A549 (cell line): ENCODE data around the gene LMF1. TPM values are rescaled to one million over a fixed set of nuclear protein-coding genes. Genes with fewer than 3 reads are reported as not detected.

Source experiments
- ATAC-seq, 2 experiments: fragments of 200-7000 bp in 1 of 2; fragments of >200 bp in 1 of 2; cut with Nextera tagmentation in 1 of 2; cut with Tn5 transposase in 1 of 2; 3 replicates each; pipeline versions ENCODE4 v1.8.0 to v1.9.1; 2018 to 2020; ENCODE audit warnings: mild to moderate bottlenecking in 1 of 2, moderate library complexity in 1 of 2
- CTCF ChIA-PET: fragments of 300-600 bp; sonication (Branson Sonifier 250); formaldehyde crosslinking; extraction: SDS; loops from one replicate; lab custom pipeline; 2021; ENCODE audit warnings: antibody characterized with exemption, inconsistent platforms; lab: Yijun Ruan, JAX
- POLR2A ChIA-PET: fragments of 350-600 bp; formaldehyde crosslinking; extraction: SDS; loops from one replicate; lab custom pipeline; 2021; ENCODE audit warnings: antibody characterized with exemption, inconsistent platforms; lab: Yijun Ruan, JAX
- DNase-seq, 2 experiments: peaks; one replicate each; pipeline versions ENCODE4 v3.0.0 to v3.0.0-alpha.2; 2011 to 2016; ENCODE audit warnings: low read depth in 1 of 2, low spot score in 1 of 2
- FAIRE-seq: peaks from 2 replicates; lab custom pipeline; 2011; peaks lifted over from hg19 to GRCh38; lab: Jason Lieb, UNC
- H3K27ac ChIP-seq, 2 experiments: fragments of >200 bp; sonication (Bioruptor Twin); formaldehyde crosslinking; 3 replicates each; pipeline ENCODE4 v1.5.1; 2016 to 2017
- H3K4me1 ChIP-seq: fragments of >200 bp; sonication (Bioruptor Twin); formaldehyde crosslinking; 3 replicates; pipeline ENCODE4 v1.6.1; 2016
- H3K4me2 ChIP-seq: fragments of >200 bp; sonication (Bioruptor Twin); formaldehyde crosslinking; 3 replicates; pipeline ENCODE4 v1.6.1; 2016
- H3K4me3 ChIP-seq: fragments of >200 bp; sonication (Bioruptor Twin); formaldehyde crosslinking; 3 replicates; pipeline ENCODE4 v1.5.1; 2016
- H3K9me3 ChIP-seq: fragments of >200 bp; sonication (Bioruptor Twin); formaldehyde crosslinking; 3 replicates; pipeline ENCODE4 v1.6.1; 2016
- BHLHE40 ChIP-seq: IDR thresholded peaks from 2 replicates; pipeline ENCODE4 v1.6.1; 2012; ENCODE audit warnings: low read depth, low read length, inconsistent platforms
- CBX2 ChIP-seq: fragments of 200-600 bp; sonication (generic); IDR thresholded peaks from 2 replicates; pipeline ENCODE4 v1.6.1; 2016; ENCODE audit warnings: low read depth, mild to moderate bottlenecking, borderline replicate concordance
- CBX8 ChIP-seq: fragments of 200-600 bp; sonication (generic); IDR thresholded peaks from 2 replicates; pipeline ENCODE4 v1.6.1; 2016
- CHD2 ChIP-seq: fragments of 150-350 bp; IDR thresholded peaks from 2 replicates; pipeline ENCODE4 v1.6.1; 2014; ENCODE audit warnings: low read length; ENCODE audit not compliant: partially characterized antibody
- CTCF ChIP-seq: fragments of >200 bp; sonication (Bioruptor Twin); formaldehyde crosslinking; IDR thresholded peaks from 3 replicates; pipeline ENCODE4 v1.5.1; 2016
- EHF ChIP-seq: fragments of 250-450 bp; sonication (Bioruptor Pico); IDR thresholded peaks from 2 replicates; pipeline ENCODE4 v1.5.0; 2020; ENCODE audit warnings: mild to moderate bottlenecking
- ELK1 ChIP-seq: fragments of 150-350 bp; IDR thresholded peaks from 2 replicates; pipeline ENCODE4 v1.6.1; 2014; ENCODE audit warnings: low read depth, mild to moderate bottlenecking, low read length
- EP300 ChIP-seq, 2 experiments: fragments of >200 bp; sonication (Bioruptor Twin); formaldehyde crosslinking; IDR thresholded peaks; 2 replicates in 1 of 2; 3 replicates in 1 of 2; pipeline ENCODE4 v1.6.1; 2016 to 2017
- ESRRA ChIP-seq: fragments of 150-350 bp; IDR thresholded peaks from 2 replicates; pipeline ENCODE4 v1.6.1; 2014; ENCODE audit warnings: mild to moderate bottlenecking, low read length, borderline replicate concordance
- HES2 ChIP-seq: fragments of >200 bp; sonication (Bioruptor Twin); formaldehyde crosslinking; IDR thresholded peaks from 2 replicates; pipeline ENCODE4 v1.6.1; 2016
- HEYL ChIP-seq: fragments of 250-450 bp; sonication (Bioruptor Pico); IDR thresholded peaks from 2 replicates; pipeline ENCODE4 v1.8.0; 2021; ENCODE audit warnings: mild to moderate bottlenecking, moderate library complexity
- HMGXB4 ChIP-seq: fragments of 250-450 bp; sonication (Bioruptor Pico); IDR thresholded peaks from 2 replicates; pipeline ENCODE4 v1.5.0; 2021; ENCODE audit warnings: mild to moderate bottlenecking, moderate library complexity, borderline replicate concordance
- HOXA7 ChIP-seq: fragments of 250-450 bp; sonication (Bioruptor Pico); IDR thresholded peaks from 2 replicates; pipeline ENCODE4 v1.5.0; 2020; ENCODE audit warnings: mild to moderate bottlenecking, moderate library complexity
- JUNB ChIP-seq: fragments of >200 bp; sonication (Bioruptor Twin); formaldehyde crosslinking; IDR thresholded peaks from 2 replicates; pipeline ENCODE4 v1.6.1; 2016
- KDM1A ChIP-seq: fragments of 200-600 bp; sonication (generic); IDR thresholded peaks from 2 replicates; pipeline ENCODE4 v1.6.1; 2016; ENCODE audit warnings: low read depth, mild to moderate bottlenecking
- MAFK ChIP-seq: fragments of 450-650 bp; IDR thresholded peaks from 2 replicates; pipeline ENCODE4 v1.6.1; 2014; ENCODE audit not compliant: partially characterized antibody
- MYC ChIP-seq: IDR thresholded peaks from 2 replicates; pipeline ENCODE4 v1.6.1; 2012; ENCODE audit warnings: mild to moderate bottlenecking, inconsistent platforms, low read length, improper control_type of control experiment, borderline replicate concordance
- NR3C1 ChIP-seq: fragments of >200 bp; sonication (Bioruptor Twin); formaldehyde crosslinking; IDR thresholded peaks from 3 replicates; pipeline ENCODE4 v1.6.1; 2017
- PHF8 ChIP-seq: fragments of 200-600 bp; sonication (generic); IDR thresholded peaks from 2 replicates; pipeline ENCODE4 v1.6.1; 2016; ENCODE audit warnings: low read depth, mild to moderate bottlenecking, antibody characterized with exemption, moderate library complexity, borderline replicate concordance
- POLR2A ChIP-seq: IDR thresholded peaks from 2 replicates; pipeline ENCODE4 v1.6.1; 2012; ENCODE audit warnings: mild to moderate bottlenecking, low read length
- POLR2AphosphoS2 ChIP-seq: conservative IDR thresholded peaks from 2 replicates; pipeline ENCODE4 v1.6.1; 2012; ENCODE audit warnings: low read length, improper control_type of control experiment, inconsistent platforms
- RAD21 ChIP-seq, 2 experiments: fragments of >200 bp in 1 of 2; sonication (Bioruptor Twin) in 1 of 2; formaldehyde crosslinking in 1 of 2; IDR thresholded peaks in 1 of 2; conservative IDR thresholded peaks in 1 of 2; 2 replicates in 1 of 2; 3 replicates in 1 of 2; pipeline ENCODE4 v1.6.1; 2012 to 2018; ENCODE audit warnings: inconsistent platforms in 1 of 2
- RARB ChIP-seq: fragments of 250-450 bp; sonication (Bioruptor Pico); IDR thresholded peaks from 2 replicates; pipeline ENCODE4 v1.8.0; 2021; ENCODE audit warnings: mild to moderate bottlenecking, moderate library complexity
- REST ChIP-seq: fragments of 200-600 bp; sonication (generic); IDR thresholded peaks from 2 replicates; pipeline ENCODE4 v1.6.1; 2016; ENCODE audit warnings: antibody characterized with exemption, mild to moderate bottlenecking, moderate library complexity
- RFX5 ChIP-seq: fragments of 450-650 bp; IDR thresholded peaks from 2 replicates; pipeline ENCODE4 v1.7.1; 2014; ENCODE audit warnings: antibody characterized with exemption, mild to moderate bottlenecking, moderate library complexity
- USF2 ChIP-seq: fragments of 450-650 bp; IDR thresholded peaks from 2 replicates; pipeline ENCODE4 v1.6.1; 2014; ENCODE audit warnings: antibody characterized with exemption
- ZC3H11A ChIP-seq: fragments of 450-650 bp; IDR thresholded peaks from 2 replicates; pipeline ENCODE4 v1.6.1; 2014; ENCODE audit warnings: antibody characterized with exemption, mild to moderate bottlenecking
- ZNF302 ChIP-seq: fragments of 250-450 bp; sonication (Bioruptor Pico); IDR thresholded peaks from 2 replicates; pipeline ENCODE4 v1.9.0; 2021; ENCODE audit warnings: inconsistent platforms, mild to moderate bottlenecking, moderate library complexity
- WGBS: methylation state at CpG from one replicate; pipeline ENCODE4 v1.1.6; 2017; ENCODE audit errors: missing lambda C conversion rate; 5-methylcytosine and 5-hydroxymethylcytosine counted together
- polyA plus RNA-seq, 4 experiments: library from polyadenylated mRNA; depleted of rRNA in 3 of 4; stranded (reverse); fragments of >200 nt; fragmentation: RNase III in 1 of 4; extraction: RNeasy Plus Mini Kit Qiagen cat#74134 plus additional on column Dnase treatment in 1 of 4; gene quantifications; 2 replicates in 3 of 4; 3 replicates in 1 of 4; pipeline ENCODE4 v1.2.3, GENCODE V29; 2011 to 2017

Gene LMF1
- polyA plus RNA-seq, 2 of the 4 experiments (the other 2 are of a cell fraction), result 8.8 to 10.9 TPM

- no peak for TF ChIP-seq POLR2AphosphoS2
- TF ChIP-seq REST, result no peak
- no peak for TF ChIP-seq HMGXB4
- no peak for TF ChIP-seq PHF8
- TF ChIP-seq BHLHE40, result no peak
- TF ChIP-seq KDM1A, result no peak
- no peak for TF ChIP-seq CBX8
- TF ChIP-seq ZC3H11A, result no peak
- TF ChIP-seq EP300 (IDR thresholded peaks at IDR 0.05), result no peak
- no peak for TF ChIP-seq CBX2
- TF ChIP-seq POLR2A, result no peak
- TF ChIP-seq ESRRA, result no peak
- no peak for TF ChIP-seq ELK1
- CTCF ChIA-PET, result no interaction called here
- Histone ChIP-seq H3K4me2 (no peak overlapping the region), H3K4me1 (no peaks in the 10 kb centered on the region), H3K4me3 (no peak overlapping the region), H3K9me3 (peaks cover 14% of the 10 kb centered on the region), H3K27ac (no peak overlapping the region)
- FAIRE-seq (no peak), DNase-seq (no peak), ATAC-seq (no peak)
- WGBS, result 89% methylated on average over 13 of the region's 13 CpGs
- POLR2A ChIA-PET, result no interaction called here
Observed at GRCh38 chr16:924806-925205, 46.0 kb downstream of the LMF1 start.

- CTCF ChIA-PET, result interaction anchor here (1.1 kb wide), 1 partner anchor 13 kb away, joined by 3 read pairs; no protein-coding TSS in a partner anchor
- no peak overlapping the region for H3K27ac ChIP-seq
- FAIRE-seq, result no peak
- TF ChIP-seq POLR2A (no peak), RARB (CRISPR knock-in tag) (no peak), CHD2 (no peak), NR3C1 (no peak), HES2 (no peak), JUNB (no peak), RAD21 (conservative IDR thresholded peaks at IDR 0.05 in 1 of 2, IDR thresholded peaks at IDR 0.05 in 1 of 2) (no peak), ZC3H11A (no peak), HMGXB4 (no peak), HOXA7 (CRISPR knock-in tag) (no peak), MYC (no peak), ZNF302 (CRISPR knock-in tag) (no peak), CTCF (no peak), HEYL (CRISPR knock-in tag) (no peak), RFX5 (no peak), EHF (no peak), MAFK (no peak), USF2 (no peak)
Observed at GRCh38 chr16:924063-924462, 46.7 kb downstream of the LMF1 start.

More at GRCh38 chr16:924063-924462, 46.7 kb downstream of the LMF1 start:
- POLR2A ChIA-PET, result no interaction called here
- Histone ChIP-seq H3K4me2 (no peak overlapping the region), H3K9me3 (peaks cover 14% of the 10 kb centered on the region), H3K4me1 (no peaks in the 10 kb centered on the region), H3K4me3 (no peak overlapping the region)
- 86% methylated on average over 5 of the region's 5 CpGs for WGBS
- DNase-seq (no peak), ATAC-seq (no peak)
